ENCODE results near the gene ROR1. TPM values are rescaled to one million over a fixed set of nuclear protein-coding genes. Genes with fewer than 3 reads are reported as not detected.
"Not testable (repeated sequence)": the region's sequence is repeated elsewhere in the genome, so short reads cannot be mapped to it uniquely, and the experiment has no call there.

The ROR1 gene
- polyA plus RNA-seq, 1 donor, result 8.8 TPM

DNA sequence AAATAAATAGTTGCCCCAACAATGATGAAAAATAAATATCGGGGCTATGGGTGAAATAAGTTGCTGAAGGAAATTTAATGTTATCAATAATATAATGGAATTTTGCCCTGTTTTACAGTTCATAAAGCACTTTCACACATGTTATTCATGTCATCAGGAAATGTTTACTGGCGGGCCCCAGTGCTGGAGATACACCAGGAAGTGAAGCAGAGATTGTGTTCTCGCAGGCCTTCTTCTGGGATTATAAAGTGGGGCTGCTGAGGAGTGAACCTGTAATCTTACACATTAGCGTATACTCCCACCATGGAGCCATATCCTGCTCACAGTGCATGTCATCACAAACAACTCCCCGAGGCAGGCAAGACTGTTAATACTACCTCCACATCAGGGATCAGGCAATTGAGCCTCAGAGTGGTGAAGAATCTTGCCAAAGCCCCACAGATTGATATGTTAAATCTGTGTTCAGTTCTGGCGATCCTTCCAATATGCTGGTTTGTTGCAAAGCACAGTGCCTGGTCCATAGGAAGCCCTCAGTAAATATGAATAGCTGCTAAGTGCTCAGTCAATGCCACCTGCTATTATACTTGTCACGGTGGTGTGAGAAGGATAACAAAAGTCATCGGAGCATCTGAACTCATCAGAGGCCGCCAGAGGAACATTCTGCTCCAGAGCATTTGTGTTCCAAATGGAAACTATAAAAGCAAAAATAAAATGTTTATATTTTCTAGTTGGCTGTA lies 325.2 kb downstream of the ROR1 start:
- DNase-seq (ENCODE audit: low read depth), result no peak

DNA sequence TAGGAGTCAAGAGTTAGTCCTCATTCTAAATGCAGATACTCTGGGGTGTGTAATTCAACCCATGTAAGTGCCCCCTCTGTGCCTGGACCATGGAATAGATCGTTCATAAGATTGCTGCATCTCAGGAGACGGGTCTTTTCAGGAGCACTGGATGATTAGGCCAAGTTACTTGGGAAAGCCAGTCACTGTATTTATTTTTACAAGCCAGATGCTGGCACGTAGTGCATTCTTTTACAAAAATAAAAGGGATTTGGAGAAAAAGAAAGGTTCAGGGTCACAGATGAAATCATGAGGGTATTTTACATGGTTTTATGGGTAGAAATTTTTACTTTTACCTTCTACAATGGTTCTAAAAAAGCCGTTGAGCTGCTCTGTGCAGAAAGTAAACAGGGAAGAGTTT lies 327.0 kb downstream of the ROR1 start:
- DNase-seq (ENCODE audit: low read depth), result no peak

DNA sequence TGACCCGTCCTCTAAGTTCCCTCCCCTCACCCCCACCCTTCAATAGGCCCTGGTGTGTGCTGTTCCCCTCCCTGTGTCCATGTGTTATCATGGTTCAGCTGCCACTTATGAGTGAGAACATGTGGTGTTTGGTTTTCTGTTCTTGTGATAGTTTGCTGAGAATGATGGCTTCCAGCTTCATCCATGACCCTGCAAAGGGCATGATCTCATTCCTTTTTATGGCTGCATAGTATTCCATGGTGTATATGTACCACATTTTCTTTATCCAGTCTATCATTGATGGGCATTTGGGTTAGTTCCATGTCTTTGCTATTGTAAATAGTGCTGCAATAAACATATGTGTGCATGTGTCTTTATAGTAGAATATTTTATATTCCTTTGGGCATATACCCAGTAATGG lies 330.8 kb downstream of the ROR1 start:
- DNase-seq (ENCODE audit: low read depth), result not testable (repeated sequence)

DNA sequence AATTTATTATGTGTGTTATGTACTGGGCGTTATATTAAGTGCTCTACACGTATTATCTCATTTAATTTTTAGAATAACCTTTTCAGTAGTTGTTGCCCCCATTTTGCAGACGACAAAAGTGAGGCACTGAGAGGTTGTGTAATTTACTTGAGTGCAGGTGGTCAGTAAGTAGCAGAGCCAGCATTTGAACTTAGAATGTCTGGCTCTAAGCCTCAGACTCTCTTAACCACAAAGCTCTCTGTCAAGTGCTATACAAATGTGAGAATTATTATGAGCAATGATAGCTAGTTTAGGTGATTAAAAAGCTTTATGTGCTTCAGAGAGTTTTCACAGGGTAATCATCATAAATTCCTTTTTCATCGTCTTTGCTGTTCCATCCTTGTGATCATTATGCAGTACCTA lies 333.3 kb downstream of the ROR1 start:
- DNase-seq (ENCODE audit: low read depth), result no peak

DNA sequence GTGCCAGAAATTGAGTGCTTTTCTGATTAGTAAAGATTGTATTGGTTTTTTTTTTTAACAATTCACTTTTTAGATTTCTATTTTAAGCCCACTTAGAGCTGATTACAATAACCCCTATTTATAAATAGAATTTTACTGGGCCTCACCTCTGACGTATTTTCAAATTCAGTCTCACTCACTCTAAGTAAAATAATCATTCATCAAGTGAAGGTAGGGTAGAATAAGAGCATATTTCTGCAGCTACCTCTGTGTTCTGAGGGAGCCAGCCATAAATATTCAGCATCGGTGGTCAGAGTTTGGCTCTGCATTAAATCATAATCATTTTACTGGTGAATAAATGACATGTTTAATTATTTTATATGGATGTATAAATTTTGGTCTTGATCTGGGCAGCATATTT lies 333.8 kb downstream of the ROR1 start:
- DNase-seq (ENCODE audit: low read depth), result no peak

DNA sequence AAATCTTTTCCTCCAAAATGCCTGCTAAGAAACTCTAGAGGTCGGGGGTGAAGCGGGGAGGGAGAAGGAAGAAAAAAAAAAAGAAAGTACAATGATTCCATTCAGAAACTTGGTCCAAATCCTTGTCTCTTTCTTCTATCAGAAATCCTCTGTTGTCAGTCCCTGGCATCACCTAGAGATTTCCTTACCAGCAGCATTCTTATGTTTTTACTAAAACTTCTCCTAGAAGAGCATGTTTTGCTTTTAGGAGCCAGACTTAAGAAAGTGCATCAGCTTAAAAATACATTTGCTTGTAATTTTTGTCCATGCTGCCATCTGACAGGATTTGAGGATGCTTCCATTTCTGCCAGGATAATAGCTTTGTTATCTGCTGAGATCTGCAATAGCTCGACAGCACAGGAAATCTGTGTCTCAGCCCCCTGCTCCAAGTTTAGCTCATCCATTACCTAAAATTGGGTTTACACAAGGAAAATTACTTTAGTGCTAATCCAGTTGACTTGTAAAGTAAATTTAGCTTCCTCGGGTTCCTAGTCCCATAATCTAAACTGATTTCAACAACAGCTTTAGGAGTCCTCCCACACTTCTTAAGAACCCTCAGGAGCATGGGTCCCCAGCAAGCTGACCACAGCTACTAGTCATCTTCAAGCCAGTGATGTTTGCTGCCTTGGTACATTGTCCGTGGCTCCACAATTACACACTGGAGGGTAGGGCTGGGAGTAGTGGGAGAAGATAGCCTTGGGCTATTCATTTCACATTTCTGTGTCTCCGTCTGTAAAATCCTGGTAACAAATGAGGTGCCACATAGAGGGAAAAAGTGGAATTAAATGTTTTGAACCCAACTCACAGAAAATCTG lies 337.3 kb downstream of the ROR1 start:
- no peak for DNase-seq (ENCODE audit: low read depth)

DNA sequence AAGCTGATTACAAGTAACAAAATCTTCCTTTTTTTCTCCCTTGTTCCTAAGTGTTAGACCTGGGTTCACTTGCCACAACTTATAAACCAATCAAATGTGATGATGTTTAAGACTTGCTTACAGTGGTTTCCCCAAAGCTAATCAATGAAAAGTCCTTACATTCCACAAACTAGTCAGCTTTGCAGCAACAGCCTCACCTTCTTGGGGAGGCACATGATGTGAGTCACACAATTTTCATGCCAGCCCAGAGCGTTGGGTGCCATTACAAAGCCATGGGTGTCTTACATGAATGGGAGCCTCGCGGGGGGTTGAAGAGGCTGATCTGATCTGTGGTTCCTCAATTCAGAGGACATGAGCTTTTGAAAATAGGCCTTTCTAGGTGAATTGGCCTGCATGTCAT lies 338.0 kb downstream of the ROR1 start:
- no peak for DNase-seq (ENCODE audit: low read depth)

DNA sequence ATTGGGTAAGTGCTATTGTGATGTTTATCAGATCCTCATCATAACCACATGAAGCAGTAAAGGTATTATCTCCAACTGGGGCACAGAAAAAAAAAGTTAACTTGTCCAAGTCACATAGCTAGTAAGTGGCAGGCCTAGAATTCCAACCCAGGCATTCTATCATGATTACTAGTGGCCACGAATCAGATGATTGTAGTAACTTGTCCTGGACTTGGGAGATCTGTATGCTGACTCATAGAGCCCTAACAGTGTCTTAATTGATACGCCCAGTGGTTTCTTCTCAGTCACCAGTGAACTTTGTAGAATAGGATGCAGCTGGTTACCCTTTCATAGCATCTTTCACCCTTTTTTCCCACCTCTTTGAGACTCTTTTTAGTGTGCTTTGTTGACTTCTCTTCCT lies 338.5 kb downstream of the ROR1 start:
- no peak for DNase-seq (ENCODE audit: low read depth)

DNA sequence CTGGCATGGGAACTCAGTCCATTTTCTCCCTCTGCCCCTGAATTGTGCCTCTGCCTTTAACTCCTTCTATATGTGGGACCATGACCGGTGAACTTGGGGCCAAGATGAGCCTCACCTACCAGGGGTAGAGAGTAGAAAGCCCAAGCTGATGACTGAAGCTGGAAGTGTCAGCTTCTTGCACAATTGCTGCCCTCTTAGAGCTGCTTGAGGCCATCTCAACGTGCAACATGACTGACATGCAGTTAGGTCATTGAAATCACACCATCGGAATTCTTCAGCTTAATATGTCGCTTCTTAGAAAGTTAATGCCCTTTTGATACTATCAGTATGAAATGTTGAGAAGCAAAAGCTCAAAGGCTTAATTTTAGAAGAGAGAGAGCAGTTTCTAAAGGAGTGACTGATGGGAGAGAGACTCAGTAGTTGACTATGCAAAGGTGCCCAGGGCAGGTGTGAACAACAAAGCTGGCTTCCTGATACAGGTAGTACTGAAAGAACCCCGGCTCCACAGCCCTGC lies 340.3 kb downstream of the ROR1 start:
- DNase-seq (ENCODE audit: low read depth), result no peak

DNA sequence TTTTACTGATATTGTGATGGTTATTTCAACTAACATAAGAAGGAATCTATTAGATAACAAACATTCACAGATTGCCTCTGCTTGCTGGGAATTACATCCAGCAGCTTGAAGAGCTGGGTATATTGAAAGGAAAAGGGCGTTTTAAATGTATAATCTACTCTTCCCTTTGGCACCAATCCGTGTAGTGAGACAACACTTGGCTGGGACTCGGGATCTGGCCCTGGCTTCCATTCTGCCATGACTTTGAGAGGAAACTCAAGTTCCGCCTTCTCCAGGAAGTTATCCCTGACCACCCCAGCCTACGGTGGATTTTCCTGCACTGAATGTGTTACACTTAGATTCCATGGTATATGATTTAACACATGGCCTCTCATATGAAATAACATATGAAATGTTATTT lies 342.7 kb downstream of the ROR1 start:
- DNase-seq (ENCODE audit: low read depth), result no peak

DNA sequence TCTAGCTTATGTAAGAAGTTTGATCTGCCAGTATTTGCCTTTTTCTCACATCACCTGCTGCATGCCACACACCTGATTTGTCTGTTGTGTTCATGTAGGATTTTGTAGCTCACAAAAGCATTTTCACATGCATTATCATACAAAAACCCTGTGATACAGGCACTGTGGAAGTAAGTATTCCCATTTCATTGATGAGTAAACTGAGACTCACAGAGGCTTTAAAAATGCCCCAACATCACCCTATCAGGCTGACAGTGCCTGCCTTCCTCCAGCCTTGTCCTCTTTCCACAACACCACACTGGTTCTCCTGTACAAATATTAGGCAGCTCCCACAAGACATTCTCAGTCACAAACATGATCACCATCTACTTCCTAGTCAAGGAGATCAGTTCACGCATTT lies 343.7 kb downstream of the ROR1 start:
- no peak for DNase-seq (ENCODE audit: low read depth)

DNA sequence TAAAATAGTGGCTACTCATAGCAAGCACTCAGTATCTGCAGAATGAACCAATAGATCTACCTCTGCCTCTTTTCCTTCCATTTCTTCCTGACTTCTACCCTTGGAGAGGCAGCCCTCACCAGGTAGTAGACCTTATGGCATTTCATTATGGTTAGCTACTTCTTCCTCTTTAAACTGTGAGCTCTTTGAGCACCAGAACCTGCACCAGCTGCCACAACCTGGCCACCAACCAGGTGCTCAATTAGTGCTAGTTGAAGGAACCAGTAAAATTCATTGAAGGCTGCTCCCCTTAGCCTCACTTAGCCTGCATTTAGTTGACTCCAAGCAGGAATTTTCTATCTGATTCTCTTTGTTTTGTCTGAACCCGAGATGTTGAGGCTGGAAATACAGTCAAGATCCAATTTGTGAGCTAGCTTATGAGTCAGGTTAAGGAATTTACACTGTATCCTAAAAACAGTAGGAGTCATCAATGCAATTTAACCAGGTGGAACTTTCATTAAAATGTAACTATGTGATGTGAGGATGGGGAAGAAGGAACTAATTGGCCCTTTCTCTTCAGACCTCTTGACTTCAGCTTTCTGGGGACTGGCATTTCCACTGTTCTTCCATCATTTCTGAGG lies 348.1 kb downstream of the ROR1 start:
- DNase-seq (ENCODE audit: low read depth), result no peak

DNA sequence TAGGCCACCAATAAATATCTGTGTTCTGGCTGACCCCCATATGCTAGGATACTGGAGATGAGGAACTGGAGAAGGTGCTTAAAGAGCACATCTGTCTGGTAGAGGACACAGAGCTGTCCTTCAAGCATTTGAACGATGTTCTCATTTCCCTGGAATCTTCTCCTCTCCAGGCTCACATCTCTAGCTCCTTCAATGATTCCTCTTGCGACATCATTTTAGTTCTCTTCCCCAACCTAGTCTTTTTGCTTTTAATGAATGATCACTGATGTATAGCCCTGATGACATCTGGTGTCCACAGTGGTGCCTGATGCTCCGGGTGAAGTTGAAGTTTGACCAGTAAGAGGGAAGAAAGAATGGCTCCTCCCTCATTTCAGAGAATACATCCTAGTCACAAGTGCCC lies 348.8 kb downstream of the ROR1 start:
- no peak for DNase-seq (ENCODE audit: low read depth)

DNA sequence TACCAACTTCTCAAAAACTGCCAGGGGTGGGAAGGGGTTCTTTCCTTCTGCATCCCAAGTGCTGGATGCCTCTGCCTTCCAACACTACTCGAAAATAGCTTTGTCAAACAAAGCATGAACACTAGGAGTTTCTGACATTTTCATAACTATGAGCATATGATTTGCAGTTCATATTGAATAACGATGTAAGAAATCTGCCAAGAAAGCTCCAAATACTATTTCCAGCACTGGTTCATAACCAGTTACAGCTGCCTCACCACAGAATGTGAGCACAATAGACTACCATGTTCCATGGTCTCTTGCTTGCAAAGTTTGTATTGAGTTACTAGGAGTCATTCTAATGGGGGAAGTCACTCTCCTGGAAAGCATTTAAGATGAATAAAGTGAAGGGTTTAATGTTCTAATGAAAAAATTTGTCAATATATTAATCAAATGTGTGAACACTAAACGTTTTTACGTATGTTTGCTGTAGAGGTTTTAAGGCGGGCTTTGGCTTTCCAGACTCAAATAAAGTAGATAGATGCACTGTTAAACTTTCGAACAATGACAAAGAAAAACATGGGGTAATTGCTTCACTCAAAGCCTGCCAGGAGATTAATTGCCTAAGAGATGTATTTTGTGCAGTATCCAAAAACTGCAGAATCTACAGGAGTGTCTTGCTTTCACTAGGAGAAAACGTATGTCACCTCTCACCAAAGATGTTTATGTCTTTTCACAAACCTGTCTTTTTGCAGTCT lies 351.1 kb downstream of the ROR1 start:
- DNase-seq (ENCODE audit: low read depth), result no peak

DNA sequence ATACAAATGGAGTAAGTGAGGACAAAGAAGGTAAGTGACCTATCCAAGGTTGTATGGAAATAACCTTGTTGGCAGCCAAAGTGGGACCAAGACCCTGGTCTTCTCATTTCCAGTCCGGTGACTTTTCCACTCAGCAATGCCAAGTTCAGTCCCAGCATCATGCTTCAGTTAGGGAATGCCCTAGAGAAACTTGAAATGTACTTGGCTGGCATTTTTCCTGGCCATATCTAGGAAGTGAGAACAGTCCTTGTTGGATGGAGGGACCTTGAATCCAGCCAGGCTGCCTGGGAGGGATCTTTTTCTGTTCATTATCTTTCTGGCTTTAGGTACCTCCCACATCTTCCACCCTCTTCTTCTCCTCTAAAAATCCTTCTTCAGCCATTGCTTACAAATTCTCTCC lies 352.8 kb downstream of the ROR1 start:
- no peak for DNase-seq (ENCODE audit: low read depth)

DNA sequence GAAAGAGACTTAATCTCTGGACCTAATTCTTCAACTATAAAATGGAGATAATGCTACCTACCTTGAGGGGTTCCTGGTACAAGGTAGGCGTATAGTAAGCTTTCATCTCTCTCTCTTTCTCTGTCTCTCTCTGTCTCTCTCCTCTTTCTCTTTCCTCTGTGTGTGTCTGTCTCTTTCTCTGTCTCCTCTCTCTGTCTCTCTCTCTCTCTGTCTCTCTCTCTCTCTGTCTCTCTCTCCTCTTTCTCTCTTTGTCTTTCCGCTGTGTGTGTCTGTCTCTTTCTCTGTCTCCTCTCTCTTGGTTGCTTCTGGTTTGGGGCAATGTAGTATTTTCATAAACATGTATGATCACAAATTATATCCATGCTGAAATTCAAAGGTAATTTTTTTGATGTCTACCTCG lies 353.5 kb downstream of the ROR1 start:
- no peak for DNase-seq (ENCODE audit: low read depth)

DNA sequence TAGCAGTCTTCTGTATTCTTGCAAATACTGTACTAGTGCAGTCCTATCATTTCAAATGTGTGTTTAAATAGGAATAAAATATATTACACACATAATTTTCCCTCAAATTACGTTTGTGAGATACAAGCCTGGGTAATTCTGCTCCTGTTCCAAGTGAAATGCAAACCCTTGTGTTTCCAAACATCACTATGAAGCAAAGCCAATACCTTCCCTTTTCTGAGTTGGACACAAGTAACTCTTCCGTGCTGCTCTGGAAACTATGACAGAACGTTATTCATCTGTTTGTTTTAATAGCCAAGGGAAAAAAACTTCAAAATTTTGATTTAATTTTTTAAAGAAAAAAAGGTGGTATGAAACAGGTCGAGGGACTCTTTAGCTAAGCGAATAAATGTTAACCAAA lies 355.9 kb downstream of the ROR1 start:
- peak; percentile 56 for DNase-seq (ENCODE audit: low read depth)

DNA sequence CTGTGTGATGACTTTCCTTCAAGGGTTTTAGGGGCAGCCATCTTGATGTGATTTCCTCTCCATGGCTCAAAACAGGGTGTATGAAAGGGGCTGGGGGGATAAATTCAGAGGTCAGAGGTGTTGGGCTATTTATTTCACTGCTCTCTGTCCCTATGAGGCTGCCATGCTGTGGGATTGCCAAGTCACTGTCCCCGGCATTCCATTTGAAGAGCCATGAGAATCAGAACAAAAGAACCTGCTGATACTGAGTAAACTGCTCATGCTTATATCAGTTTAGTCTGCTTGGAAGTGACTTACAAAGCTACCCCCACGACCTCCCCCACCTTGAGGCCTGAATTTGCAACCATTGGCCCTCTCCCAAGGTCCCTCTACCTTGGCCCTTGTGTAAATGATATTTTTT lies 357.3 kb downstream of the ROR1 start:
- no peak for DNase-seq (ENCODE audit: low read depth)

DNA sequence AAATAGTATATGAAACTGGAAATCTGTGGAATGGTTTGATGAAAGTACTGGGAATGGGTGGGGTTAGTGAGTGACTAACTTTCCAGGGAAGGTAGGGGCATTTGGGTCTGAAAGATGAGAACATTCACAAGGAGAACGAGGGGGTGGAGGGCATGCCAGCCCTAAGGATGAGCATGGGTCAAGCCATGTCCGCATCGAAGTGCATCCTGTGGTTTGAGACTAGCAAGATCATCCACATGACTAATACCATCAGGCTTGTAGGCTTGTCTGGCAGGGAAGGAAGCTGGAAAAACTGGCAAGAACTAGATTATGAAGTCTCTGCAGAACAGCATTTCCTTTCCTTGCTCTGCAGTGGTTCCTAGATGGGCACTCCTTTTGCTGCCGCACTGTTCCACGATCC lies 359.2 kb downstream of the ROR1 start:
- DNase-seq (ENCODE audit: low read depth), result no peak

DNA sequence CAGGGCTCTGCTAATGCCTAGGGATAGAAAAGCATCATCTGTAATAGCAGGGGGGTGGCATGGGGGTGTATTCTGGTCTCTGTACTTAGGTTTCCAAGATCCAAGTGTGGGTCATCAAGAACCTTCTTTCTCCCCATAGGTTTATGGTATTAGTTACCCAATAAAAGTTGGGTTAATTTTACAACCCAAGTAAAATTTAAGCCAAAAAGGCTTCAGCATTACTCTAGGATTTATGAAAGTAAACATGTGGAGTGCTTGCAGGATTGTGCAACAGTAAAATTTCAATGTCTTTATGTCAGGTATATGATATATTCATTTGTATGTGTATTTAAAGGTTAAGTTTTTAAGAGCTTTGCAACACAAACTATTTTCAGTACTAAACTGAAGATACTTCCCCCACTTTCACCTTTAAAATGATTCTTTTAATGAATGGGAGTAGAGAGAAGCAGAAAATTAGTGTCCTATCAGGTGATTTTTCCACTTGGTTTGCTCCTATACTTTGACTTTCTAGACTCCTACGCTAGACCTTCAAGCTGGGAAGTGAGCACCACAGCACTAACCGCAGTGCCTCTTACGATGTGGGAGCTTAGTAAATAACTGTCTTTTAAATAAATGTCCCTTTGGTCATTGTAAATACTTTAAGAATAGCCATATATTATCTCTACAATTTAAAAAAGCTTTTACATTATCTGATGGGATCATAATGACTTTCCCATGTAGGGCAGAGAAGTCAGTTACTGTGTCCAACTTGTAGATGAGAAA lies 361.8 kb downstream of the ROR1 start:
- DNase-seq (ENCODE audit: low read depth), result no peak

DNA sequence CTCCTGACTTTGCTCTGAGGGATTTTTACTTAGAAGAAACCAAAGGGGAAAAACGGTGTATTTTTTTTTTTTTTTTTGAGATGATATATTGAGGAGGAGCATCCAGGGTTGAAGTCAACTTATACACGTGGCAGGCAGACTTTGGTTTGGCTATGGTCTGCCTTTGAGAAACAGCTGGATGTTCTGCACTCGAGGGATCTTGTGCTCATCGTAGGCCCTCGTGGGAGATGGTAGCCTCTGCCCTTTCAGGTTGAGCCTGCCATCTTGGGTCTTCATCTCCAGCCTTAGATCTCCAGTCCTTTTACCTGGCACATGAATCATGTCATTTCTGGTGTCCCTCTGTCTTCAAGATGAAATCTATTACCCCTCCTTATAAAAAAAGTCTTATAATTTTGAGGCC lies 362.5 kb downstream of the ROR1 start:
- no peak for DNase-seq (ENCODE audit: low read depth)

All from forelimb muscle (tissue), 1 donor.